Progenitor cell of endocrine pancreas (in vitro differentiated cells): Measurements from ENCODE around the gene HOXB8. TPM values are rescaled to one million over a fixed set of nuclear protein-coding genes. Genes with fewer than 3 reads are reported as not detected.

Source experiments
- DNase-seq: peaks from one replicate; pipeline ENCODE4 v3.0.0; 2021; ENCODE audit warnings: low spot score; ENCODE audit not compliant: unreplicated experiment
- H3K27ac Mint-ChIP-seq: 2 replicates; pipeline ENCODE4 v1.8.0; 2021; ENCODE audit warnings: mild to moderate bottlenecking, moderate library complexity, mixed read lengths
- H3K27me3 Mint-ChIP-seq: 2 replicates; pipeline ENCODE4 v1.8.0; 2021; ENCODE audit warnings: mixed read lengths
- H3K36me3 Mint-ChIP-seq: 2 replicates; pipeline ENCODE4 v1.8.0; 2022; ENCODE audit warnings: mixed read lengths; ENCODE audit not compliant: insufficient read depth
- H3K4me1 Mint-ChIP-seq: 2 replicates; pipeline ENCODE4 v1.8.0; 2021; ENCODE audit warnings: low read depth, mixed read lengths
- H3K4me3 Mint-ChIP-seq: 2 replicates; pipeline ENCODE4 v1.8.0; 2021; ENCODE audit warnings: low read depth, mild to moderate bottlenecking, moderate library complexity, mixed read lengths
- H3K9me3 Mint-ChIP-seq: 2 replicates; pipeline ENCODE4 v1.8.0; 2021; ENCODE audit warnings: low read depth, mixed read lengths
- total RNA-seq: library from RNA; stranded (reverse); gene quantifications from 2 replicates; pipeline ENCODE4 v1.2.1, GENCODE V29; 2021
- TF ChIP-seq, protein P1 (sequence below): fragments of 200-600 bp; sonication (generic); IDR thresholded peaks from one replicate; pipeline ENCODE4 v1.5.0; 2021; ENCODE audit warnings: antibody characterized with exemption, mild to moderate bottlenecking; ENCODE audit not compliant: unreplicated experiment

The HOXB8 gene
- total RNA-seq, 1 donor from 2014 or later, result 1.1 TPM

DNA sequence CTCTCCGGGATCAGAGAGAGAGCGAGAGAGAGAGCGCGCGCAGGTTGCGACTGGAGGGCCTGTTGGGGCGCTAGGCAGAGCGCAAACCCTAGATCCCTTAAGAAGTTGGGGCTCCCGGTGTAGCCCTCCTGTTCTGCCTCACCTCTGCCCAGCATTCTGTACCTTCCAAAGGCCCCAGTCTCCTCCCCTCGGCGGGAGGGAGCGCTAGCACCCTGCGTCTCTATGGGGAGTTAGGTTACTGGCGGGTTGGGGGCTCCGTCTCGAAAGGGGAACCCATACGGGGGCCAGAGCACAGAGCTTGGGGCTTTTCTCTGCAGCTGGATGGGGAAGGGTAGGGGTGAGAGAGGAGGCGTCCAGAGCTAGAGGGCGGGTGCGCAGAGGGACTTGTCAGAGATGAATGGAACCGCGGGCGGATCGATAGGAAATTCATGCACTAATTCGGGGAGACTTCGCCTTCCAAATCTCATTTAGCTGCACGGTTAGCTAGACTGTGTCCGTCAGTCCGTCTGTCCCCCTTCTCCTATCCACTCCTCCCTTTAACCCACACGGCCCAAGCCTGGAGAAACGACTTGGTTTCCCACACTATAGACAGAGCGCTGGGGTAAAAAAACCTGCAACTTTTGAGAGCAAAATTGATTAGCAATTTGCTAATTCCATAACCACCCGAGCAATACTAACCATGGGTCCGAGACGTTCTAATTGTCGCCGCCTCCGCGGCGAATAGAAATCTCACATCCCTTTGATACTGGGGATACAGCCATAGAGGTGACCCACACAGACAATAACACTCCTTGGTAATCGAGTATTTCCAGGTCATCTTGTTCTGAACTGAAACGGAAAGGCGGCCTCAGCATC is 36.2 kb downstream of the HOXB8 start:
- DNase-seq, result no peak
- Mint-ChIP-seq H3K4me3 (peak overlapping the region; percentile 62), H3K27ac (peak overlapping the region; percentile 78), H3K27me3 (peaks cover 69% of the 10 kb centered on the region), H3K36me3 (no peaks in the 10 kb centered on the region), H3K9me3 (no peaks in the 10 kb centered on the region), H3K4me1 (peaks cover 9% of the 10 kb centered on the region)
- TF ChIP-seq, protein P1, sequence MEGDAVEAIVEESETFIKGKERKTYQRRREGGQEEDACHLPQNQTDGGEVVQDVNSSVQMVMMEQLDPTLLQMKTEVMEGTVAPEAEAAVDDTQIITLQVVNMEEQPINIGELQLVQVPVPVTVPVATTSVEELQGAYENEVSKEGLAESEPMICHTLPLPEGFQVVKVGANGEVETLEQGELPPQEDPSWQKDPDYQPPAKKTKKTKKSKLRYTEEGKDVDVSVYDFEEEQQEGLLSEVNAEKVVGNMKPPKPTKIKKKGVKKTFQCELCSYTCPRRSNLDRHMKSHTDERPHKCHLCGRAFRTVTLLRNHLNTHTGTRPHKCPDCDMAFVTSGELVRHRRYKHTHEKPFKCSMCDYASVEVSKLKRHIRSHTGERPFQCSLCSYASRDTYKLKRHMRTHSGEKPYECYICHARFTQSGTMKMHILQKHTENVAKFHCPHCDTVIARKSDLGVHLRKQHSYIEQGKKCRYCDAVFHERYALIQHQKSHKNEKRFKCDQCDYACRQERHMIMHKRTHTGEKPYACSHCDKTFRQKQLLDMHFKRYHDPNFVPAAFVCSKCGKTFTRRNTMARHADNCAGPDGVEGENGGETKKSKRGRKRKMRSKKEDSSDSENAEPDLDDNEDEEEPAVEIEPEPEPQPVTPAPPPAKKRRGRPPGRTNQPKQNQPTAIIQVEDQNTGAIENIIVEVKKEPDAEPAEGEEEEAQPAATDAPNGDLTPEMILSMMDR, result no peak

DNA sequence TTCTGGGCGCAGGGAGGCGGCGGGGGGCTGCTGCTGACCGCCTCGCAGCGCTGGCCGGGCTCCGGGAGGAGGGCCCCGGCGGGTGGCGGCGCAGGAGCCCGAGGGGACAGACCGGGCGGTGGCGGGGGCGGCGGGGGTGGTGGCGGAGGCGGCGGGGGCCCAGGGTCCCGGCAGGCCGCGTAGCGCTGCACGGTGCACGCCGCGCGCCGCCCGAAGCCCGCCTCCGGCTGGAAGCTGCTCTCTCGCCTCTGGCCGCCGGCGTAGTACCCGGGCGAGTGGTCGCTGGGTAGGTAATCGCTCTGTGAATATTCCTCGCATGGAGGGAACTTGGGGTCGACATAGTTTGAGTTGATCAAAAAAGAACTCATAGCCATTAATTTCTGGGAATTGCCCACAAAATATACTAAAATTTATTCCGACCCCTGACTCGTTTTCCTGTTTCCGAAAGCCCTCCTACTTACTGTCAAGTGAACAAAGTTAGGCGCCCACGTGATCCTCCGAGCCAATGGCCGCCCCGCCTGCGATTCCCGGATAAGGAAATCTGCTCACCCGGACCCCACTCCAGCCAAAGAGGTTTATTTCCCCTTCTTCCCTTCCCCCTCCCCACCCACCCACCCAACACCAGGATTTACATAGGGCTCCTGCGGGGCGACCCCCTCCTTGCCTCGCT is 37.0 kb downstream of the HOXB8 start, which contains the start of gene HOXB4:
HOXB4 (minus strand) TSS at position 405 of the 670 bp plus-strand sequence; CDS start at position 374, 31 bp downstream.
- Mint-ChIP-seq H3K27ac (peak within 1 kb of the TSS; percentile 78), H3K27me3 (peaks cover 61% of the 10 kb centered on the region), H3K4me3 (peak within 1 kb of the TSS; percentile 75), H3K36me3 (no peaks in the 10 kb centered on the region), H3K9me3 (no peaks in the 10 kb centered on the region), H3K4me1 (peaks cover 11% of the 10 kb centered on the region)
- DNase-seq, result no peak
- TF ChIP-seq, protein P1, result no peak

DNA sequence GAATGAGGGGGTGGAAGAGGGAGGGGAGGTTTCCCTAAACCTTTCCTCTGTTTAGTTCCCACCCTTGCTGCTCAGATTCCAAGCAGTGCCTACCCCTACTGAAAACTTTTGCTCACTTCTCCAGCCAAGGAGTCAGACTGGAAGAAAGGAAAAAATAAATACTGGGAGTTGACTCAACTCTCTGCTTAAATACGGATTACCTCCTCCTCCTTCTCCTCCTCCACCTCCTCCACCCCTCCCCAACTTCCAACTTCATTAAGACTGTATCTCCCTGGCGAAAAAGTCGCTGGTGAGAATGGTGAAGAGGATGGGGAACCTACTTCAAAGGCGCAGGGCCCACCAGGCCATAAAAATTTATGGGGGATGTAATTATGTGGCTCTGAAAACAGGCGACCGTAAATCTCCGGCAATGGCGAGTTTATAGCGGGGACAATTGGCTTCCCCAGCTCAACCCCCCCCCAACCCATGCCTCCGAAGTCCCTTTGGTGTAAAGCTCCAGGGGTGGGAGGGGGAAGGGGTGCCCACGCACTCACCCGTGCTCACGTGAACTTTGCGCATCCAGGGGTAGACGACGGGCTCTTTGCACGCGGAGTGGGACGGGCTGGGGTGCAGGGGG is 37.7 kb downstream of the HOXB8 start:
- no peaks in the 10 kb centered on the region for H3K36me3 Mint-ChIP-seq
- DNase-seq, result no peak
- peak overlapping the region; percentile 49 for H3K27ac Mint-ChIP-seq
- H3K27me3 Mint-ChIP-seq, result peaks cover 55% of the 10 kb centered on the region
- H3K4me1 Mint-ChIP-seq, result peaks cover 11% of the 10 kb centered on the region
- TF ChIP-seq, protein P1, result no peak
- H3K4me3 Mint-ChIP-seq, result peak overlapping the region; percentile 63
- H3K9me3 Mint-ChIP-seq, result no peaks in the 10 kb centered on the region

DNA sequence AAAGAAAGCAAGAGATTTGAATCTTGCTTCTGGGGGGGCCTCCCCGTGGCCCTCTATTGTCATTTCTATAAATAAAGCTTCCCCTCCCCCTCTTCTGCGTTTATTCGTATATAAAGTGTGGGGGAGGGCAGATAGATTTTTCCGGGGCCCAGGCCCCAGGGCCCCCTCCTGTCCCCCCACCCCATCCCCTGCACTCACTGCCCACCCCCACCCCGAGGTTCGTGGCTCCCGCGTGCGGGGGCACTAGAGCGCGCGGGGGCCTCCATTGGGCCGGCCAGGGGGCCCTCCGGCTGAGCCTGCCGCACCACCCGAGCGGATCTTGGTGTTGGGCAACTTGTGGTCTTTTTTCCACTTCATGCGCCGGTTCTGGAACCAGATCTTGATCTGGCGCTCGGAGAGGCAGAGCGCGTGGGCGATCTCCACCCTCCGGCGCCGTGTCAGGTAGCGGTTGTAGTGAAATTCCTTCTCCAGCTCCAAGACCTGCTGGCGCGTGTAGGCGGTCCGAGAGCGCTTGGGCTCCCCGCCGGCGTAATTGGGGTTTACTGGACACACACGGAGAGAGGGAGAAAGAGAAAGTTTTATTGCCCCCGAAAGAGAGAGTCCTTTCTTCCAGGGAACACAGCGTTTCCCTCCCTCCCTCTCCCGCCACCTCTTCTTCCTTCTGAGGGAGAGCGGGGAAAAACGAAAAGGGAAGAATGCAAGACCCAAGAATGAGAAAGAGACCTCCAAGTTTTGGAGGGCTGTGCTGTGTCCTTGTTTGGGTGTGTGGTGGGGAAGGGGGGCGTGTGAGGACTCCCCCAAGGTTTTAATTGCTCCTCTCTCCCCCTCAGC is 38.4 kb downstream of the HOXB8 start:
- Mint-ChIP-seq H3K27ac (no peak overlapping the region), H3K4me1 (peaks cover 11% of the 10 kb centered on the region), H3K4me3 (peak overlapping the region; percentile 63), H3K9me3 (no peaks in the 10 kb centered on the region), H3K36me3 (no peaks in the 10 kb centered on the region), H3K27me3 (peaks cover 47% of the 10 kb centered on the region)
- DNase-seq, result no peak
- TF ChIP-seq, protein P1, result no peak
